GM18907 (cell line): Measurements from ENCODE around the gene TMEM59L.
A peak's percentile ranks its signal among the peaks of the same experiment; 100 is the strongest.

Source experiments
- ATAC-seq: cut with Tn5 transposase; IDR thresholded peaks from one replicate; pipeline ENCODE4 v1.9.1; 2021; ENCODE audit warnings: mild to moderate bottlenecking, moderate library complexity; ENCODE audit not compliant: unreplicated experiment

TMEM59L gene

DNA sequence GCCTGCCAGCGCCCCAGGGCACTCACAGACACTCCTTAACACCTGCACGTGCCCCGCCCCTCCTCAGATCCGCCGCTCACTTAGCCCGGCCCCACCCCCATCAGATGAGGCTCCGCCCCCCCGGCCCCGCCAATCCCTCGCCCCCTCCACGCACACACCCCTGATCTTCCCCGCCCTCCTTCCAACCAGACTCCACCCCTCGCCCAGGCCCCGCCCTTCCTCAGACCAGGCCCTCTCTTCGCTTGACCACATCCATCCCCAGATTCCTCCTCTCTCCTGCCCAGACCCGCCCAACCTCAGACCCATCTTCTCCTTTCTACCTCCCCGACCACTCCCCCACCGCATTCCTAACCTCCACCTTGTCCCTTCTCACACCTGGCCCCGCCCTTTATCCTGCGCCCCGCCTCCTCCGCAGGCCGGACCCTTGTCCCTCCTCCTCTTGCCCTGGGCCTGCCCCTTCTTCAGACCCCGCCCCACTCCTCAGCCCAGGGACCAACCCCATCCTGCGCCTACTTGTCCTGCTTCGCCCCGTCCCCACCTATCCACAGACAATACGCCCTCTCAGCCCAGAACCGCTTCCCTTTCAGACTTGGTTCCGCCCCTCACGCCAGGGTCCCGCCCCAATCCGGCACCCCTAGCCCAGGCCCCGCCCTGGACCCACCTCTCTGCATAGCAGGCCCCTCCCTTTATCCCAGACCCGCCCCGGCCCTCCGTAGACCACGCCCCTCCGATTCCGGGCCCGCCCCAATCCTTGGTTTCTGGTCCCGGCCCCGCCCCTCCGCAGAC, 23.7 kb downstream of the TMEM59L start:
- peak; percentile 88 for ATAC-seq

DNA sequence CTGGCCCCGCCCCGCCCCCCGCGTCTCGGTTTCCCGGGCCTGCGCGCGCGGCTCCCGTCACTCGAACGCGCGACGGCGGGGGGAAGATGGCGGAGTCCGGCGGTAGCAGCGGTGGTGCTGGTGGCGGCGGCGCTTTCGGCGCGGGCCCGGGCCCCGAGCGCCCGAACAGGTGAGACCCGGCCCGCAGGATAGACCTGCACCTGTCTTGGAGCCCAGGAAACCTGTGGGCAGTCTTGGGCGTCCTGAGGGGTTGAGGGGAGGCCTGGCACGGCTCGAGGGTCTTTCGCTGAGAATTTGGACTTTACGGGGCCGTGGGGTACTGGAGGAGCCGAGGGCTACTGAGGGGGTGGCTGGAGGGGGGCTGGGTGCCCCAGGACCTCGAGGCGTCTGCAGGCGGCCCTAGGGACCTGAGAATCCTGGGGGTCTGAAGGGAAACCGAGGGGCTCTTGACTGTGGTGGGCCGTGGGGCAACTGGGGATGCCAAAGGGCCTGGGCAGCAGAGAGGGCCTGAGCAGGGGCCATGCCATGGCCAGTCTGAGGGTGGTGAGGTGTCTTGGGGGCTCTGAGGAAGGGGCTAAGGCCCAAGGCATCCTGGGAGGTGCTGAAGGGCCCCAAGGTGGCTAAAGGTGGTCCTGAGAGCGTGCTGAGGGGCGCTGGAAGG, 24.4 kb downstream of the TMEM59L start, which contains the start of gene KLHL26:
Gene KLHL26, plus strand, starts transcription at position 60 of the 661 bp plus-strand sequence. Its CDS starts 27 bp downstream, at position 87.
- peak; percentile 0 for ATAC-seq

DNA sequence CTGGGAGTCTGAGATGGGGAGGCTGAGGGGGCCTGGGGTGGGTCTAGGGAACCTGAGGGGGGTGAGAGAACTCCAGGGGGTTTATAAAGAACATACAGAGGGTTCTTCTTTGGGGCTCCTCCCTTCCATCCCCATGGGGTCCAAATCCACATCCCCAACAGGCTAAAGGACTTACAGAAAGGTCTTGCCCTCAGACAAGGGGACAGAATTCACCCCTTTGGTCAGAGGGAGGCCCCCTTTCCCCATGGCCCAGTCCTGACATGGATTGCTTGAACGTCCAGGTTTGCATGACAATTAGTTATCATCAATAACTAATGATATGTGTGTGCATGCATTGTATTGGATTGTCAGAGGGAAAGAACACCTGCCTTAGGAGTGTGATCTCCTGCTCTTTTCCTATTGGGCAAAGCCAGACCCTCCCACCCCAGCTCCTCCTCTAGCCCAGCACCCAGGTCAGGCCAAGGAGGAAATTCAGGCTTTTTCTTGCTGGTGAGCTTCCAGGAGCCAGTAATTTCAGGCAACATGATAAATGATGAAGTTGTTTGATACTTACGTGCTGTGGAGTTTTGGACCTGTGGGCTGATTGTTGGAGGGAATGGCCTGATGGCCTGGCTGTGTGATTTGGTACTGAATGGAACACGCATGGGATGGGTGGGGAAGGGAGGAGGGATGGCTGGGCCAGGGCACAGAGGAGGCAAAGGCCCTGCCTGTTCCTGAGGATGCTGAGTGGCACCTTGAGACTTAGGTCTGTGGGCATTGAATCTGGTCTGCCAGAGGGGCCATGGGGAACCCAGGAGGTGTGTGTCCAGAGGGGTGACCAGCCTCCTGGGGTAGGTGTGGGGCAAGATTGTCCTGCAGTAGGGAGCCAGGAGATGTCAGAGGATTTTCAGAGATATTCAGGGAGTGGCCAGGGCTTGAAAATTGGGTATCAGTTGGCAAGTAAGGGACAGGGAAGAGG, 25.3 kb downstream of the TMEM59L start:
- no peak for ATAC-seq

DNA sequence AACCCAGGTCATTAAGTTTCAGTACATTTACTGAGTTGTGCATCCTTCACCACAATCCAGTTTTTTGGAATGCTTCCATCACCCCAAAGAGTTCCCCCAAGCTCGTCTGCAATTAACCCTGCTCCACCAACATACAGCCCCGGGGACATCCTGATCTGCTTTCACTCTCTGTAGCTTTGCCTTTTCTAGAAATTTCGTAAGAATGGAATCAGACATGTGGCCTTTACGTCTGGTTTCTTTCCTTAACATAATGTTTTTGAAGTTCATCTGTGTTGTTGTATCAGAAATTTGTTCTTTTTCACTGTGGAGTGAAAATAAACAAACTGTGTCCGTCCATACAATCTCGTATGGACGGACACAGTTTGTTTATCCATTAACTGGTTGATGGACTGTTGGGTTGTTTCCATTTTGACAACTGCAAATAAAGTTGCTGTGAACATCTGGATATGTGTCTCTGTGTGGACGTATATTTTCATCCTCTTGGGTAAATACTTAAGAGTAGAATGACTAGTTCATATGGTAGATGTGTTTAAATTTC, 27.1 kb downstream of the TMEM59L start:
- ATAC-seq = no peak

DNA sequence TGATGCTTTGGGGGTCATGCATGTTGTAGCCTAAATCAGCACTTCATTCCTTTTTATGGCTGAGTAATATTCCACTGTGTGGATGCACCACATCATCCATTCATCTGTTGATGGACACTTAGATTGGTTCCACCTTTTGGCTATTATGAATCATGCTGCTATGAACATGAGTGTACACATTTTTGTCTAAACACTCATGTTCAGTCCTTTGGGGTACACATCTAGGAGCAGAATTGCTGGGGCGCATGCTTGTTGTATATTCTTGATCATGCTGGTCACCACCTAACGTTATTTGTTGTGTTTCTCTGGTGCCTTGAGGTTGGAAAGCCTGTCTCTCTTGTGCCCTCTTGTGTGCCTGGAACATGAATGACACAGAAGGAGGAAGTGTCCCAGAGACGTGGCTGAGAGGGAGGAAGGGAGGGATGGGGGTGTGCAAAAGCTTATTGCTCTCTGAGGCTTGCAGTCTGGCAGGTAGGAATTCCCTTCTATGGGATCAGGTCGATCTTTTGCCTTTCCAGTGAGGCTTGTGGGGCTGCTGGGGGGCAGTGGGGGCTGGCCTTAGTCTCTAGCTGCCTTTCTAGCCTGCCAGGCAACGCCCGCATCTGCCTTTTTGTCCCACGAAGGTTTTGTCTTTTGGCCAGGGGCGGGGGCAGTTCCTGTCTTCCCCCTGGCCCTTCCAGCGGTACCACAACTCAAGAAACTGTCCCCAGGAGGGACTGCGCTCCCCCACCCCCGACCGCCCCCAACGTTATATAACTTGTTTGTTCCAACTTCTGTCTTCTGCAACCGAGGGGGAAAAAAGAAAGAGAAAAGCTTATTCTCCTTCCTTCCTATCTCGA, 31.7 kb downstream of the TMEM59L start:
- no peak for ATAC-seq

DNA sequence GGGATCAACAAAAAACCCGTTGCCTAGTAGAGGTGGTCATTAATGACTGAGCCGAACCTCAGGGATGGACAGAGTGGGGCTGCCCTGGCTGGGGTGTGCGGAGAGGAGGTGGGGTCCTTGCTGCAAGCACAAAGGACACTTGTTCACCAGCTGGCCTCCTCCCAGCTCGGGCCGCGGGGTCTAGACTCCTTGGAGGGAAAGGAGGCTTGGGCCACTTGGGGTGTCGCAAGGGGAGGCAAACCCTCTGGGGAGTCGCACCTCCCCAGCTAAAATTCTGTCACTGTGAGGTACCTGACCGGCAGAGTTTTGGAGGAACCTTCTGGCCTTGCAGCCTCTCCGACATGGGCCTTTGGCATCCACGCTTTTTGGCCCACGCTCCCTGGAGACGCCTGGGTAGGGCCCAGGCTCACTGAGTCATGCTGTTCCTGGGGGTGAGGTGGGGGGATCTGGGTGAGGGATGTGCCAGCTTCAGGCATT, 32.4 kb downstream of the TMEM59L start:
- ATAC-seq = no peak

DNA sequence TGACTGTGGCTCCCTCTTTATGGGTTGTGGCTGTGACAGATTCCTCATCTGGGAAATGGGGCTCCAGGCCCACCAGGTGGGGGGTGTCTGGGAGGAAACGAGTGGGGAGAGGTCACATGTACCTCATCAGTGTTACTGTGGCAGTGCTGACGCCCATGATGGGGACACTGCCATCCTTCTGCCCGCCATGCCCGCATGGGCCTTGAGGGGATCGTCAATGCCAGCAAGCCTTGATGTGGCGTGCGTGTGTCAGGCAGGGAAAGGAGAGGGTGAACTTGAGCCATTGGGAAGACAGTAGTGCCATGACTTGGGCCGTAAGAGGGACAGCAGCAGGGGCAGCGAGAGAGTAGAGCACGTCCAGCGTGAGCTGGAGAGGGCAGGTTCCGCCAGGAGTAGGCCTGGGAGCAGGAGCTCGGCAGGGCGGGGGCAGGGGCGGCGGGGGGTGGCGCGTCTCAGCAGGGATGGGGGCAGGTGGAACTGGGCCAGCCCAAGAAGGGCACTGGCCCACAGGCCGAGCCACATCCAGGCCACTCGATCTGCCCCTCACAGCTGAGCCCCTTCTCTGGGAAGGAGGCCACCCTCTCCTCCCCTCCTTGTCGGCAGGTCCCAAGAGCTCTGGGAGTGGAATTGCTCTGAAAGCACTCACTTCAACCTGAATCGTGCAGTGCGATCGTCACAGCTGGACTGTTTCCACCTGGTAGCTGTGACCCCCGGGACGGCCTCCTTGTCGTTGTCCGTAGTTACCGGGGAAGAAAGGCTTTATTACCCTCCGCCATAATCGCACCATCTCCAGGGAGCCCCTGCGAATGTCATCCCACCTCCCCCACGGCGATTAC, 34.1 kb downstream of the TMEM59L start:
- ATAC-seq = no peak

DNA sequence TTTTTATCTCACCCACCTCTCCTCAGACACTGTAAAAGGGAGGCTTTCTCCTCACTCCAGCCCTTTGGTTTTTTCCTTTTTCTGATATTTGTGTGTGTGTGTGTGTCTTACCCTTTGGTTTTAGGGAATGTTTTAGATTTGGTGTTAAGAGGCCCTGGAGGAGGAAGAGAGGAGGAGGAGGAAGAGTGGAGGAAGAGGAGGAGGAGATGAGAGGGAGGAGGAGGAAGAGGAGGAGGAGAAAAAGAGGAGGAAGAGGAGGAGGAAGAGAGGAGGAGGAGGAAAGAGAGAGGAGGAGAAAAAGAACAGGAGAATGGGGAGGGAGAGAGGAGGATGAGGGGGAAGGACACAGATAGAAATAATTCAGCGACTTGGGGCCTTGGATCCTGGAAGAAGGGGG, 34.7 kb downstream of the TMEM59L start:
- no peak for ATAC-seq

DNA sequence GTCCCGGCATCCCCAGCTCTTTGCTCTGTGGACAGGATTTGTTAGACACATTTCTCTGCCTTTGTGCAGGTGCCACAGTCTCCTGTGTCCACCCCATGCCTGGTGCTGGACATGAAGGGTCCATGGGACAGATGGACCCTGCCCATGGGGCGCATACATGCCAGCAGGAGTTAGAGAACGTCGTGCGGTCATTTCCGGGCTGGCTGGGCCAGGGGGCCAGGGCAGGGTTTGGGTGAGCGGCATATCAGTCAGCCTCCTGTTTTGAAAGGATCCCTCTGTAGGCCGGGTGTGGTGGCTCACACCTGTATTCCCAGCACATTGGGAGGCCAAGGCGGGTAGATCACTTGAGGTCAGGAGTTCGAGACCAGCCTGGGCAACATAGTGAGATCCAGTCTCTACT, 35.1 kb downstream of the TMEM59L start:
- no peak for ATAC-seq

DNA sequence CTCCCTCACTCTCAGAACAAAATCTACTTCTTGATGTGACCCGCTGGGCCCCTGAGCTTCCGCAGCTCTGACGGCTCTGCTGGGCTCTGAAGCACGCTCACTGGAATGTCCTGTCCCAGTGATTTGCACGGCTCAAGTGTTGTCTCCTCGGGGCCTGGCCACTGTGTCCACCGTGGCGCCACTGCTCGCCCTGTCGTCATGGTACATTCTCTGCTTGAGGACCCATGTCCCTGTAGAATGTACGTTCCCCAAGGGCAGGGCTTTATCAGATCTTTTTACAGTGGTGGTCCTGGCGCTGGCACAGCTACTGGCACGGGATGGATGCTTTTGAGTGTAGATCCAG, 36.3 kb downstream of the TMEM59L start:
- no peak for ATAC-seq

DNA sequence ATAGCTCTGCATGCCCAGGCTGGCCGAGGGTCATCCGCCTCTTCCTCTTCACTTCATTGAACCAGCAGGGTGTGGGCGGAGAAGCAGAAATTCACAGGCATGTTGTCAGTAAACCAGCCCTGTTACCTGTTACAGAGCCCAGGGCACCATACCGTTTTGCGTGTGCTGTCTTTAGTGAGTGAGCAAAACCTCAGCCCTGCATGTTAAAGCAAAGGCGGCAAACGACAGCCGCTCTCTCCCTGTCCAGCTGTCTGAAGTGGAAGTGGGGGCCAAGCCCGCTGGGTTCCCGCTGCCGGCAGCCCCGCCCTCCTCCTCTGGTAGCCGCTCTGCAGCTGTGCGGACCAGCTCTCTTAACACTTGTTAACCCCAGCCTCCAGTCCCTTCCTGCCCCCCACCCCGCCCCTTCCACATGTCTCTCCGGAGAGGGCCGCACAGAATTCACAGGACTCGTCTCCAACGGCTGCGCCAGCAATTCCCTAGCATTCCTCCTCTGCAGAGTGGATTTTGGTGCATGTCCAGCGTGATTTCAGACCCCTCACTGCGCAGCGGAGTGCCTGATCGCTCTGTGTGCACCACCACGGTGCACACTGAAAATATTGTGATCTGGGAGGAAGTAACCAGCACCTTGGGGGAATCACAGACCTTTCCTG, 36.8 kb downstream of the TMEM59L start:
- no peak for ATAC-seq

DNA sequence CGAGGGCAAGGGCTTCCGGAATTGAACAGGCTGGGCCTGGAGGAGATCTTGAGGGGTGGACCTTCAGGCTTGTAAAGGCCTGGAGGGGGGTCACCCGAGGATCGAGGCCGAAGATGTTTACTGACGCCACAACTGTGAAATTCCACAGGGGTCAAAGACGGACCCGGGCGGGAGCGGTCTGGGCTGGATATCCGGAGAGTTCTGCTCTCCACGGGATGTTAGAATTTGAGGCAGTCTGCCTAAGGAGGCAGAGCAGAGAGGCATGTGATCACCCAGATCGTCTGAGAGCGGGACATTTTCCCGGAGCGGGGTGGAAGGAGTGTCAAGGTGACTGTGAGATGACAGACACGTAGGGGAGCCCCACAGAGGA, 37.3 kb downstream of the TMEM59L start:
- ATAC-seq = no peak

DNA sequence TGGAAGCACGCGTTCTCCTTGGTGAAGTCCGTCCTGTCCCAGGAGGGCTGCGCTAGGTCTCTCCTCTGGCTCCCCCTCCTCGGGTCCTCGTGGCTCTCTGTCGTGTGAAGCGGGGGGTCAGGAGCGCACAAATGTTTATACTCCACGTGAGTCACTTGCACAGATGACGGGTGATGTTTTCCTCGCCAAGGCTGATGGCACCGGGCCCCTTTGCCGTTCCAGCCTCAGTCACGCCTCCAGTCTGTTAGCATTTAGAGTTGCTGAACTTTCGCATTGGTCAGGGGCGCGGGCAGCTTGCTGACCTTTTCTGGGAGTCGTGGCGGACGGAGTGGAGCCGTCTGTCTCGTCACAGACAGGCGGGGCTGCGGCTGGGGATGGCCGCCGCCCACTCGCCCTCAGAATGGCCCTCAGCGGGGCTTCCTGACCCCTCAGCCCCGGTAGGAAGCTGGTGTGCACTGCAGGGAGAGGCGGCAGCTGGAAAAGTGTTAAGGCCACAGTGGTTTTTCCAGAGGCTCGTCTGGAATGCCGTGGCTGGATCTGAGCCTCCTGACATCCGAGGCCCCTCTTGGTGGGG, 37.9 kb downstream of the TMEM59L start:
- ATAC-seq = no peak

DNA sequence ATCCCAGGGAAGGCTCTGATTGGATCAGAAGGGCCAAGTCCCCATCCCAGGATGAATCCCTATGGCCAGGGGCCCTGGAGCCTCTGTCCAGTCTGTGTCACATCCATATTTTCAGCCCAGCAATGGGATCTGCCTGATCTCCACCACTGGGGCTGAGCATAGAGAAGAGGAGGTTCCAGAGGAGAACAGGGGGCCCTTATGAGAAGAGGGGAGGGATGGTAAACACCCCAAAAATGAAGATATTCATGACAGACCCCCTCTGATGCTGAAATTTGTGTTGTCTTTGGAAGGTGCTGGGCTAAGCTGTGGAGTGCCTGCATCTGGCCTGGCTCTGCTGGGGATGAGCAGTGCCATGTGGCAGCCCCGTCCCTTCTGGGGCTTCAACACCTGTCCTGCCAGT, 38.6 kb downstream of the TMEM59L start:
- ATAC-seq = no peak

DNA sequence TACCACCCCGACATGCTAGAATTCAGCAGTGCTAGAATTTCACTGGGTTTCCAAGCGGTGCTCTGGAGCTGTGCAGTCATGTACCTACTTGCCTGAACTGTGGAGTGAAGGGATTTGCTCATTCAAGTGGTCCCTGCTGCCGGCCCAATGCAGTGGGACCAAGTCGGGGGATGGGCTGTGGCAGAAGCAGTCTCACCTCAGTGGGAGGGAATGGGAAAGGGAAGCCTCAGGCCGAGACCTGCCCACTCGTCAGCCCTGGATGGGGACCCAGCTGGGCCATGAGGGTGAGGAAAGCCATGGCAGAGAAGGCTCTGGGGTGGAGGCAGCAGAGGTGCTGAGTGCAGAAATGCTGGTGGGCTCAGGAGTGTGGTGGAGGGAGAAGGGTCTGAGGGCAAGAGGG, 39.1 kb downstream of the TMEM59L start:
- no peak for ATAC-seq

DNA sequence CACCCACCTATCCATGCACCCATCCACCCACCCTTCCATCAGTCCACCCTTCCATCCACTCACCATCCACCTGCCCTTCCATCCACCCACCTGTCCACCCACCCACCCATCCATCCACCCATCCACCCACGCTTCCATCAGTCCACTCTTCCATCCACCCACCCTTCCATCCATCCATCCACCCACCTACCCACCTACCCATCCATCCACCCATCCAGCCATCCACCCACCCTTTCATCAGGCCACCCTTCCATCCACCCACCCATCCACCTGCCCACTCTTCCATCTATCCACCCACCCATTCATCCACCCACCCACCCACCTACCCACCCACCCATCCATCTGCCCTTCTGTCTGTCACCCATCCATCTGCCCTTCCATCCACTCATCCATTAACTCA, 41.2 kb downstream of the TMEM59L start:
- no peak for ATAC-seq

DNA sequence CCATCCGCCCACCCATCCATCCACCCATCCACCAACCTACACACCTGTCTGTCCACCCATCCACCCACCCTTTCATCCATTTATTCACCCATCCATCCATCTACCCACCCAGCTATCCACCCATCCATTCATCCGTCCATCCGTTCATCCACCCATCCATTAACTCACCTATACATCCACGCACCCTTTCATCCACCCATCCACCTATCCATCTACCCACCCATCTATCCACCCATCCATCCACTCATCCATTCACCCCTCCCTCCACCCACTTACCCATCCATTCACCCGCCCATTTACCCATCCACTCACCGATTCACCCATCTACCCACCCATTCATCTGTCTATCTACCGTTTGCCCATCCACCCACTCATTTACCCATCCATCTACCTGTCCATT, 41.8 kb downstream of the TMEM59L start:
- ATAC-seq = no peak

DNA sequence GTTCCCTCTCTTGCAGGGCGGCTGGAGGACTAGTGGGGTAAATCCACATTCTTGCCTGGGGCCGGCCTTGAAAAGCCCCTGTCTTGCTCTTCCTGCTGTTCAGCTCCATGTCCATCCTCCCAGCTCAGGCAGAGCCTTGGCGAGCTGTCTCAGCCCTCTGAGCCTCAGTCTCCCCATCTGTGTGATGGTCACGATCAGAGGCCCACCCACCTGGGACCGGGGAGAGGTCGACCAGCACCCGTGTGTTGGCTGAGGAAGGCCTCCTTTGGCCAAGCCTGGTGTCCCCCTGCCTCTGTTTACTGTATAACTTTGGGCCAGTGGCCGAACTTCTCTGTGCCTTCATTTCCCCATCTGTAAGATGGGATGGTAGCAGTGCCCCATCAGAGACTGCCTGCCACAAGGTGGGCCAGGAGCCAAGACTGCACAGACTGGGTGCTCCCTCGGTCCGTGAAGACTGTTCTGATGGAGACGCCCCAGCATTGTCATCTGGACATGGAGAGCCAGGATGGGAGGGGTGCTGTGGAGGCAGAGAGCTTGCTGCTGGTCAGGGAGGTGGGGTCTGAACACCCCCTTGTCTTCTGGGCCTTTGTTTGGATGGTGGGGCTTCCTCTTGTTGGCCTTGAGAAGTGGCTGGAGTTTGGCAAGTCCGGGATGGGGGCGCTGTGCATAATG, 42.6 kb downstream of the TMEM59L start:
- no peak for ATAC-seq
